Measurements from ENCODE around the gene TAS1R2.

Gene TAS1R2

DNA sequence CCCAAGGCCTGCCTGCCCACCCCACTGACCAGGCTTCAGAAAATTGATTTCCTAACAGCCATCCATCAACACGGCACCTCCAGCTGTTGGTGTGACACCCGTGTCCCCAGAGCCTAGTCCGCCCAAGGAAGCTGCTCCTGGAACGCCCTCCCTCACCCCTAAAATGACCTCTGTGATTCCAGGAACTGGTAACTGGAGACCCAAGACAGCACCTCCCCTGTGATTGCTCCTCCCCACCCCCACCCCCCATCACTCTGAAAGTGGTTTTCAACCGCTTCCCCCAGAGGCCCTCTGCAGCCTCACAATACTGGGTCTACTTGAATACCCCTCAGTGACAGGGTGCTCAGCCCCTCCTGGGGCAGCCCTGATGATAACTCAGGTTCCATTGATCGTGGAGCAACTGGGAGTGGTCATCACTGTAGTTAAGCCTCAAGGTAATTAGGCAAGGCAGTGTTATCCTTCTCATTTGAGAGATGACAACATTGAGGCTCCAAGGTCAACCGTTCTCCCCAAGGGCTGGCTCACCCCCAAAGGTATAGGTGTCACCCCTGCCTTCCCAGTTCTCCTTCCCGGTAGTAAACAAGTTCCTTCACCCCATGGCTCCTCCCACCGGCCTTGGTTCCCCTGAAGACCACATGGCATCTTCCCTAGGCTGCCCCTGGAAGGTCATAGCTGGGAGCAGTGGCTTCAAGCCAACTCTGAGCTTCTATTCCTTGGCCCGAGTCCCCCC is 52.0 kb downstream of the TAS1R2 start:
- TF ChIP-seq, protein P1, sequence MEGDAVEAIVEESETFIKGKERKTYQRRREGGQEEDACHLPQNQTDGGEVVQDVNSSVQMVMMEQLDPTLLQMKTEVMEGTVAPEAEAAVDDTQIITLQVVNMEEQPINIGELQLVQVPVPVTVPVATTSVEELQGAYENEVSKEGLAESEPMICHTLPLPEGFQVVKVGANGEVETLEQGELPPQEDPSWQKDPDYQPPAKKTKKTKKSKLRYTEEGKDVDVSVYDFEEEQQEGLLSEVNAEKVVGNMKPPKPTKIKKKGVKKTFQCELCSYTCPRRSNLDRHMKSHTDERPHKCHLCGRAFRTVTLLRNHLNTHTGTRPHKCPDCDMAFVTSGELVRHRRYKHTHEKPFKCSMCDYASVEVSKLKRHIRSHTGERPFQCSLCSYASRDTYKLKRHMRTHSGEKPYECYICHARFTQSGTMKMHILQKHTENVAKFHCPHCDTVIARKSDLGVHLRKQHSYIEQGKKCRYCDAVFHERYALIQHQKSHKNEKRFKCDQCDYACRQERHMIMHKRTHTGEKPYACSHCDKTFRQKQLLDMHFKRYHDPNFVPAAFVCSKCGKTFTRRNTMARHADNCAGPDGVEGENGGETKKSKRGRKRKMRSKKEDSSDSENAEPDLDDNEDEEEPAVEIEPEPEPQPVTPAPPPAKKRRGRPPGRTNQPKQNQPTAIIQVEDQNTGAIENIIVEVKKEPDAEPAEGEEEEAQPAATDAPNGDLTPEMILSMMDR (IDR thresholded peaks at IDR 0.05; ENCODE audit: borderline replicate concordance, insufficient read depth, low read depth, low read length) = no peak
- H3K4me3 ChIP-seq (ENCODE audit: low read depth, low read length) = no peak overlapping the region

DNA sequence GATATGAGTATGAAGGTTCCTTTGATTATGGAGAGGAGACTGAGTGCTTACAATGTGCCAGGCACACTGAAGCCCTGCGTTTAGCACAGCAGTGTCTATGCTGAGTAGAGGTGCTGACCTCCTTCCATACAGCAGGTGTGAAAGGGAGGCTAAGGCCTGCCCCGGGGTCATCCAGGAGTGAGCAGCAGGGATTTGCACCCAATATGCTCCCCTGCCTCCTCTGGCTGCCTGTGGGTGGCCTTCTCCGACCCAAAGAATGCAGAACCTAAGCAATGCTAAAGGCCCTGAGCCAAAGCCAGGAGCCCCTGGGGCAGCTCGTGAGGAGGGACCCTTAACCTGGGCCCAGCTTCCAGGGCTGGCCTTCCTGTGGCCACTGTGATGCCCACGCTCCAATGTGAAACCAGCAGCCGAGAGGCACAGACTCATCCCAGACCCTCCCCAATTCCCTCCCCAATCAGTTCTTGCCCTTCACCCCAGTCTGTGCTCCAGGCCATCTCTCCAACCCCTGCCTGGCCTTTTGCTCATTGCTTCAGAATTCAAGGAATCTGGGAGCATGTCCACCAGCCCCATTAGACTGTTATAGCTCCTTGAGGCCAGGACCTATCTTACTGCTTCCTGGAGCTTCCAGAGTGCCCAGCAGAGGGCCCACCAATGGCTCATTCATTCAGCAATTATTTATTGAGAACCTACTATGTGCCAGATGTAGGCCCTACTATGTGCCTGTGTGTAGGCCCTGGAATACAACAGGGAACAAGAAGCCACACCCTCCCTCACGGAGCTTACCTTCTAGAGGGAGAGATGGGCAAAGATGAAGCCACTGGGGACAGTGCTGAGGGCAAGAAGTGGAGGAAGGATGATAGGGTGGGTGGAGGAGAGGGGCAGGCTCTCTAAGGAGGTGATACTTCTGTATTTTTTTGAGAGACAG is 53.3 kb downstream of the TAS1R2 start:
- H3K4me3 ChIP-seq (ENCODE audit: low read depth, low read length) = no peak overlapping the region
- TF ChIP-seq, protein P1 (IDR thresholded peaks at IDR 0.05; ENCODE audit: borderline replicate concordance, insufficient read depth, low read depth, low read length) = no peak

DNA sequence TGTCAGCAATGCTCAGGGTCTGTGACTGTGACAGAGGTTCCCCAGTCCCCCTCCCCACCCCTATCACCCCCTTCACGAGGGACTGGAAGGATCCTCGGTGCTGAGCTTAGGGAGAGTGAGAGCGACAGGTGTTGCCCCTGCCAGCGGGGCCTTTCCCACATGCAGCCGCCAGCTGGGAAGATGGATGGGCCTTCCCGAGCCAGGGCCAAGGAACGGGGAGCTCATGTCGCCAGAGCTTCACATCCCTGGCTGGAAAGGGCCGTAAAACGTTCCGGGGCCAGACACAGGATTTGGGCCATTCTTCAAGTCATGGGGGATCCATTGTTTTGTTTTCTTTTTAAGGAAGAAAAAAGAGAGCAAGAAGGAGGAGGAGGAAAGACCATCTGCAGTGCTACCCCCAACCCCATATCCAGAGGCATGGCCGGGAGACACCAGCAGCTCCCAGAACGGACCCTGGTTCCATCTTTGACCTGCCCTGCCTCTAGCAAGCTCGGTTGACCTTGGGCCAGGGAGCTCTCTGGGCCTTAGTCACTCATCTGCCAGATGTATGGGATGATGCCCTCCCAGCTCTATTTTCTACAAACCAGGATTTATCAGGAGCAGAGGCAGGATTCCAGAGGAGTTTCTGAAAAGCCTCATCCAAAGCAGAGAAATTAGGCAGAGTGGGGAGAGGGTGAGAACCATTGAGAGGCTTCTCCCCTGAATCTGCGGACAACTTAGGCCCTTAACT is 54.1 kb downstream of the TAS1R2 start:
- no peak overlapping the region for H3K4me3 ChIP-seq (ENCODE audit: low read depth, low read length)
- TF ChIP-seq, protein P1 (IDR thresholded peaks at IDR 0.05; ENCODE audit: borderline replicate concordance, insufficient read depth, low read depth, low read length) = no peak

DNA sequence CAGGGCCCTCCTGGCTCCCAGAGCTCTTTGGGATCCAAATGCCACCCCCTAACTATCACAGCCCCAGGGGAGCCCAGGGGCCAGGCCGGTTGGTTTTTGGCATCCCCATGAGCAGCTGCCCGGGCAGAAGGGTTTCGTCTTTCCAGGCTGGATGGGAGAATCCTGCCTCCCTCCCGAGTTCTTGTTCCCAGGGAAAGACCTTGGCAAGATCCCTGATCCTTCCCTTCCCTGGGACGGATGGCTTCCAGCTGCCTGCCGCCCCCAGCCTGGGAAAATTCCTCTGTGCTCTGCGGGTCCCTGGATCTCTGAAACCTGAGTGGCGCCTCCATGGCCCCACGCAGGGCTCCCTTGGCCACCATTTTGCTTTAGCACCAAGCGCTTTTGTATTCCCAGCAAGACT is 55.6 kb downstream of the TAS1R2 start:
- TF ChIP-seq, protein P1 (IDR thresholded peaks at IDR 0.05; ENCODE audit: borderline replicate concordance, insufficient read depth, low read depth, low read length) = no peak
- H3K4me3 ChIP-seq (ENCODE audit: low read depth, low read length) = no peak overlapping the region

DNA sequence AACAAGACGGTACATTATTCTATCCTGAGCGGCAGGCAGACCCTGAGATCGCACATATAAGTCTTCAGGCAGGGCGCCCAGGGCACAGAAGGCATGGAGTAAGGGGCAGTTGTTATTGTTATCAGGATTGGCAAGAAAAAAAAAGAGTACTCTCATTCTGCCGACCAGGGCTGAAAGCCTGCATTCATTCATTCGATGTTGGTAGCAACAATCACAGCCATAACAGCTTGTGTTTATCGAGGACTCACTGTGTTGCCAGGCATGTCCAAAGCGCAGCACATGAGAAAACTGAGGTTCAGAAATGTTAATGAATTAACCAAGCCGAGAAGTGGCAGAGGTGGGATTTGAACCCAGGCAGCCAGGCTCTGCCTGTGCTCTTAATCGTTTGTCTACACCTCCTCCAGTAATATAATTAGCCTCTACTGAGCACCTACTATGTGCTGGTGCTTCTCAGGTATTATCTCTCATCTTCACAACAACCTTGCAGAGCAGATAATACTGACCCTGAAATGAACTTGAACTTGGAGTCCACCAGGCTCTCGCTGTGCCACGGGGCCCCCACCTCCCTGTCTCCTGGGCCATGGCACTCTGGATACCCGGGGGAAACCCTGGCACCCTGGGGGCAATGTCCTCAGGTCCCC is 56.2 kb downstream of the TAS1R2 start:
- H3K4me3 ChIP-seq (ENCODE audit: low read depth, low read length) = no peak overlapping the region
- TF ChIP-seq, protein P1 (IDR thresholded peaks at IDR 0.05; ENCODE audit: borderline replicate concordance, insufficient read depth, low read depth, low read length) = no peak

DNA sequence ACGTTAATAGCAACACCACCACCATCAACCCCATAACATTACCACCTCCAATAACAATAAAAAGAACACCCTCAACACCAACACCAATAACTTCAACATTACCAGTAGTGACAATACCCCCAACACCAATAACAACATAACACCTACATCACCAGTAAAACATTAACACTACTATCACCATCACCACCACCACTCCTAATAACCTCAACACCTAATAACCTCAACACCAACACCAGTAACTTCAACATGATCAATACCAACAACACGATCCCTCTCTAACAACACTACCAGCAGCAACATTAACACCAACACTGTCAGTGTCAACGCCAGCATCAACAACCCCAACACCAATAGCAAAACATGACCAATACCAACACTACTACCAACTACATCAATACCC is 57.2 kb downstream of the TAS1R2 start:
- TF ChIP-seq, protein P1 (IDR thresholded peaks at IDR 0.05; ENCODE audit: borderline replicate concordance, insufficient read depth, low read depth, low read length) = no peak
- H3K4me3 ChIP-seq (ENCODE audit: low read depth, low read length) = no peak overlapping the region
